ENCODE data around the gene CYP46A1.
"Not testable (repeated sequence)": the region's sequence is repeated elsewhere in the genome, so short reads cannot be mapped to it uniquely, and the experiment has no call there.

Gene CYP46A1

DNA sequence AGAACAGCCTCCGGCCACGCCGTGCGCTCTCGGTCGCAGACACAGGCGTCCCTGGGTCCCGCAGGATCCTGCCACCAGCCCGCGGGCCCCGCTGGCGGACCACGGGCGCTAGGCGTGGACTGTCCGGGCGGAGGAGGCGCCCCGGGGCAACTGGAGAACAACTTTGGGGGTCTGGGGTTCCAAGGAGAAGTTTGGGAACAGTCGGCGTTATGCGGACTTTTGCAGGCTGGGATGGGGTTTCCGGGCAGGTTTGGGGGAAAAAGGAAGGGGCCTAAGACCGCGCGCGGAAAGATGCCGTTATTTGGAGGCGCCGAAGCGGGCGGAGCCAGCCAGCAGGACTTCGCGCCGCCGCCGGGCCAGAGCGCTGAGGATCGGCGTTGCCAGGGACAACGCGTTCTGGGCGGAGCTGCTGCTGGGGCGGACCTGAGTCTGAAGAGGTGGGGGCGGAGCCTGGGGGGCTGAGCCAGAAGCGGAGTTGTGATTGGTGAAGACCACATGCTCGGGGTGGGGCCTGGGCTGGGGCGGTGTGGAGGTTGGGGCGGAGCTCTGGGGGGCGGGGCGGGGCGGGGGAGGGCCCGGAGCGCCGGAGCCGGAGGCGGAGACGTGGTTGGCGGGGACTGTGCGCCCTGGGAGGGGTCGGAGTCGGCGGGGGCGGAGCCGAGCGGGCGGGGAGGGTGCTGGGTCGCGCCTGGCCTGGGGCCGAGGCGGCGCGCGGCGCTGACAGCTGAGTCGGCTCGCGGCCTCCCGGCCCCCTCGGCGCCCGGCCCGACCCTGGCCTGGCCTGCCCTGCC lies at the start of gene CYP46A1:
Gene CYP46A1, plus strand, starts transcription at position 680 of the 791 bp plus-strand sequence. CDS start 120 bp downstream, outside the sequence.
- DNase-seq = peak; percentile 77 to 100 (median 99)

DNA sequence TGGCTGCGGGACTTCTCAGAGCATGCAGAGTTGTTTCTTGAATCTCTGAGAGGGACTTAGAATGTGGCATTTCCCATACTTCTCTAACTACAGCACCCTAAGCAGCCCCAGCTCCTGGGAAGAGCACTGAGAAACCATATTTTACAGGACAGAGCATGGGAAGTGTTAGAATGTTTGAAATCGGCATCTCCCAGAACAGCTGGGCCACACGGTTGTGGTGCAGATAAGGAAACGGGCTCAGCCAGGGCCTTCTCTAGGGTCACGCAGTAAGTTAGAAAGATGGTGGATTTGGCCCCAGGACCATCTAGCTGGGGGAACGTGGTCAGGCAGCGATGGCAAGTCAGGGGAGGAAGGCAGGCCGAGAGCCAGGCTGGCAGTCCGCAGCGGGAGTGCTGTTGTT lies 49.7 kb upstream of the CYP46A1 start:
- no peak for DNase-seq

DNA sequence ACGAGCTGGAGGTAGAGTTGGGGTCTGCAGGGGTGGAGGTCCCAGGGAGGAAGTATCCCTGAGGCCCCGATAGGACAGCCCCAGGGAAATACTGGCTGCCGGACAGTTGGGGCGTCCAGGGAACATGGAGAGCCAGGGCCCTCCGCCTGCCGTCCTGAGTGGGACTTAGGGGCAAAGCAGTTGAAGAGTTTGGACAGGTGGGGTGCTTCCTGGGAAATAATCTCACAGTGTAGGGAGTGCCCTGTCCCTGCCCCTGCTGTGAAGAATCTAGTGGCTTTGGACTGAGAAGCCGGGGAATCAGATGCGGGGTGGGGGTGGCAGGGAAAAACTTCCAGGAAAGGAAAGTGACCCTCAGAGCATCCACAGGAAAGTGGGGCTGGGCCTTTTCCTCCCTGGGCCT lies 49.0 kb upstream of the CYP46A1 start:
- DNase-seq = no peak

DNA sequence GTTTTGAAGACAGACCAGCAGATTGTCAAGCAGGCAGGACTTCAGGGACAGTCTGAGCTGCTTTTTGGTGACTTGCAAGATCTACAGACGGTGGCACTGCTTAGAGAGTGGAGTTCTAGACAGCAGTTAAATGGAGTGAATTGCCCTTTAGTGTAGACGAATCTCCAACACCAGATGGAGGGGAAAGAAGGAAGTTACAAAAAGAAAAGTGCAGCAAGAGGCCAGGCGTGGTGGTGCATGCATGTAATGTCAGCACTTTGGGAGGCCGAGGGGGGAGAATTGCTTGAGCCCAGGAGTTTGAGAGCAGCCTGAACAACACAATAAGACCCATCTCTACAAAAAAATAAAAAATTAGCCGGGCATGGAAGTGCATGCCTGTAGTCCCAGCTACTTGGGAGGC lies 47.6 kb upstream of the CYP46A1 start:
- DNase-seq = no peak

DNA sequence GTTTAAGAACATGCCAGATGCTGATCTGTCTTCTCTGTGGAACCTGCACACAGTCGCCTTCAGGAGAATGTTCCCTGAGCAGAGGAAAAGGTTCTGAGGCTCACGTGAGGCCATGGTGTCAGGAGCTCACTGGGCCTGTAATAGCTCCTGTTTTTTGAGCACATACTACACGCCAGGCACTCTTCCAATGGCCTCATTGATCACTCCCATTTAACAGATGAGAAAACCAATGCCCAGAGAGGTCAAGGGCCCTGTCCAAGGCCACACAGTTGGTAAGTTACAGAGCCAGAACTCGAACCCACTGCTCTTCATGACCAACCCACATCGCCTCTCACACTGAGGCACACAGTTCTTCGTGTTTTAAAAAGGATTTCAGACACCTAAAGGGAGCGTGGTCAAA lies 46.5 kb upstream of the CYP46A1 start:
- no peak for DNase-seq

DNA sequence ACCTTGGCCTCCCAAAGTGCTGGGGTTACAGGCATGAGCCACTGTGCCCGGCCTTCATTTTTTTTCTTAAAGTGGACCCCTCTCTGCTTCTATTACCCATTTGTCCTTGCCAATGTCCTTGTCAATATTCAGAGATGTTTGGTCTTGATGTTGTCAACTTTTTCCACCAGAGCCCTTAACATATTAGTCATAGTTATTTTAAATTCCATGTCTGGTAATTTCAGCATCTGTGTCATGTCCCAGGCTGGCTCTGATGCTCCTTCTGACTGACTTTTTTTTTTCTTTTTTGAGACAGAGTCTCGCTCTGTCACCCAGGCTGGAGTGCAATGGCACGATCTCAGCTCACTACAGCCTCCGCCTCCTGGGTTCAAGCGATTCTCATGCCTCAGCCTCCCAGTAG lies 41.3 kb upstream of the CYP46A1 start:
- not testable (repeated sequence) for DNase-seq

DNA sequence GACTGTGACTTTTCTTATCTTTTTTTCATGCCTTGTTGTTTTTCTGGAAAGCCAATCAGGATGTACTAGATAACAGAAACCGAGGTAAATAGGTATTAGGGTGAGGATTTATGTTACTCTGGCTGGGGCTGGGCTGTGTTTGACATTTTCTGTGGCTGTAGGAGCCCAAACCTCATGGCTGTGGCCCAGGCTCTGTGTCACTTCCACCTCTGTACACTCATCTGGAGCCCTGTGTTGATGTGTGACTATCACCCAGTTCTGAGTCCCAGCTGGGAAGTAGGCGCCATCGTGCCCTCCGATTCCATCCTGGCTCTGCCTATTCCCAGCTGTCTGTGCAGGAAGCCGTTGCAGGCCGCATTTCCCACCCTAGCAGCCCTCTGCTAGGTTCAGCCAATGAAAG lies 40.8 kb upstream of the CYP46A1 start:
- no peak for DNase-seq

DNA sequence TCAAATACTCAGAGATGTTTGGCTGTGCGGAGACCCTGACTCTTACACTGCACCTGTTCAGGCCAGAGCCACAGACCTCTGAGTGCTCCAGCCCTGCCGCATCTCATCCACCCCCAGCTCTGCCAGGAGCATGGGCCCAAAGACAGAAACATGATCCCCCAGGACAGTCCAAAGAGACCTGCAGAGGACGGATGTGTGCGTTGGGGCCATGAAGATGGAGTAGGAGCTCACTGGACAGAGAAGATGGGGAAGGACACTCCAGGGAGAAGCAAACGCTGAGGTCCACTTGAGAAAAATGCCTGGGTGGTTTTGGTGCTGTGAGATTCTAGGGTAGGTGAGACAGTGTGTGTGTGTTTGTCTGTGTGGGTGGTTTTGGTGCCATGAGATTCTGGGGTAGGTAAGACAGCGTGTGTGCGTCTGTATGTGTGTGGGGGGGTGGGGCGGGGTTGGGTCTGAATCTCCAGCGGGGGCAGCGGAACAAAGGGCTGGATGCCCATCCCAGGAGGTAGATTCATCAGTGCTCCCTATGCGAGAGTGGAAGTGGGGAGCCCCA lies 40.0 kb upstream of the CYP46A1 start:
- no peak for DNase-seq

DNA sequence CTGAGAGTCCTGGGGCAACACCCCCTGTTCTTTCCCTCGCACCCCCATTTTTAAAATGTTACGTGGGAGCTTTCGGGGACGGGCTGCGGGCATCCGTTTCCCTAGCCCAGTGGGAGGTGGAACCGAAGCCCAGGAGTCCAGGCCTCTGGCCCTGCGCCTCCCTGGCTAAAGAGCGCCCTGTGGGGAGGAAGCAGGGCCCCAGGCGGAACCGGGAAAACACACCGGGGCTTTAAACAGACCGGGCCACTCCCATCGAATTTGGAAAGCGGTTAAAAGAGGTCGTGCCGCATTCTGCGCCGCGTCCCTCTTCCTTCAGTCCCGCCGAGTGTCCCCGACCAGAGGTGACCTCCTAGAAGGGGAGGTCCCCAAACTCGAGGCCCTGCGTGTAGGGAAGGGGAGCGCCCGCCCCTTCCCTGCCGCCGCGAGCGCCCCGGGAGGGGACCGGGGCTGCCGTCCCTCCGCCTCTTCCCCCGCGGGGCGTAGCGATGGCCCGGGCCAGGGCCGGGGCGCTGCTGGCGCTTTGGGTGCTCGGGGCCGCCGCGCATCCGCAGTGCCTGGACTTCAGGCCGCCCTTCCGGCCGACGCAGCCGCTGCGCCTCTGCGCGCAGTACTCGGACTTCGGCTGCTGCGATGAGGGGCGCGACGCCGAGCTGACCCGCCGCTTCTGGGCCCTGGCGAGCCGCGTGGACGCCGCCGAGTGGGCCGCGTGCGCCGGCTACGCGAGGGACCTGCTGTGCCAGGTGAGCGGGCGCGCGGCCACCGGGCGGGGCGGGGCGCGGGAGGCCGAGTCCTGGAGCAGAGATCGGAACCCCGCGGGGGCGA lies 39.2 kb upstream of the CYP46A1 start, which contains the start of gene HHIPL1:
Gene HHIPL1, plus strand, starts transcription at position 407 of the 822 bp plus-strand sequence. Its CDS starts 79 bp downstream, at position 486.
- peak in 1 of 56 donors; percentile 20 for DNase-seq

DNA sequence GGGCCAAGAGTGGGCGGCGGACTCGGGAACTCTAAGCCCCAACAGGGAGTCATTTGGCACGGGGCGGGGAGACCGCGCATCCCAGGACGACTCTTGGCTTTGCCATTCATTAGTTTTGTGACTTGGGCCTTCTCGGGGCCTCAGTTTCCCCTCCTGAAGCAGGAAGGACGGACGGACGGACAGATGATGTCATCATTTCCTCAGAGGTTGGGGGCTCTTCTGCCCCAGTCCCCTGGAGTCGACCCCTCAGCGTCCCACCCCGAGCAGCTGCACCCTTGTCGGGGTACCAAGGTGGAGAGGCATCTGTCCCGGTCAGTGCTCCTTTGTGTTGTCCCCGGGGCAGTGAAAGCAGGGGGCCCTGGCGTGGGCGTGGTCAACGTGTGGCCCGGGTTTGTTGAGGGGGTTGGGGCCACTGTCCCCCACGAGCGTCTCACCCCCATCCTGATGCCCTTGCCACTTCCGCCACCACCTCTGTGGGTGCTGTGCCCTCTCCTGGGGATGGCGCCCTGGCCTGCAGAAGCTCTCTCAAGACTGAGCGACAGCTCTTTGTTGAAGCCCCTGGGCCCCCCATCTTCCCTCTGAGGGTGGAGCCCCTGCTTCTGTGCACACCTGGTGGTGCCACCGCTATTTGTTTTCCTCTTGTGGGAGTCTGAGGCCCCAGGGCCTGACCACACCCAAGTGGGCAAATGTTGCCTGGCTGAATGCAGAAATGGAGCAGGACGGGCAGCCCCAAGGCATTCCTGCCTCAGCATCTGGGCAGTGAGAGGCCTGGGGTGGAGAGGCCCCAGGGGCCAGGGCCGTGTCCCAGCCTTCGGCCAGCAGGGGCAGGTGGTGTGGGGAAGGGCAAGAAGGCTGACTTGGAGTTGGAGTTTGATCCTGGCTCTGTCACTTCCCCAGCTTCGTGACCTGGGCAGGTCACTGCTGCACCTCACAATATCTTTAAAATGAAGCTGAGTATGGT lies 38.3 kb upstream of the CYP46A1 start:
- DNase-seq = no peak

DNA sequence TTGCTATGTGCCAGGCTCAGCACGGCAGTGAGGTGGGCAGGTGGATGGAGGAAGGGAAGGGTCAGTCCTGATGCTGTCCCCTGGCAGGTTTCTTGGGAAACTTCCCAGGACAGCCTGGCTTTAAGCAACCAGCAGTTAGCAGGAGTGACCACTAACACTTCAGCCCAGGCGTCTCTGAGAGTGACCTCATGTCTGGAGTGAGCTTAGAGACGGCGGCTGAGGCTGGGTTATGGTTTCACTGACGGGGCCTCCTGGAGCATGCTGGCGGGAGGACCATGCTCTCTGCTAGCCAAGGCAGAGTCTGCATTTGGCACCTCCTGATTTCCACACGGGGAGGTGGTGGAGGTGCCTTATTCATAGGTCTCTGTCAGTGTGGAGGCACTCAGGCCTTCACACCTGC lies 36.7 kb upstream of the CYP46A1 start:
- no peak for DNase-seq

DNA sequence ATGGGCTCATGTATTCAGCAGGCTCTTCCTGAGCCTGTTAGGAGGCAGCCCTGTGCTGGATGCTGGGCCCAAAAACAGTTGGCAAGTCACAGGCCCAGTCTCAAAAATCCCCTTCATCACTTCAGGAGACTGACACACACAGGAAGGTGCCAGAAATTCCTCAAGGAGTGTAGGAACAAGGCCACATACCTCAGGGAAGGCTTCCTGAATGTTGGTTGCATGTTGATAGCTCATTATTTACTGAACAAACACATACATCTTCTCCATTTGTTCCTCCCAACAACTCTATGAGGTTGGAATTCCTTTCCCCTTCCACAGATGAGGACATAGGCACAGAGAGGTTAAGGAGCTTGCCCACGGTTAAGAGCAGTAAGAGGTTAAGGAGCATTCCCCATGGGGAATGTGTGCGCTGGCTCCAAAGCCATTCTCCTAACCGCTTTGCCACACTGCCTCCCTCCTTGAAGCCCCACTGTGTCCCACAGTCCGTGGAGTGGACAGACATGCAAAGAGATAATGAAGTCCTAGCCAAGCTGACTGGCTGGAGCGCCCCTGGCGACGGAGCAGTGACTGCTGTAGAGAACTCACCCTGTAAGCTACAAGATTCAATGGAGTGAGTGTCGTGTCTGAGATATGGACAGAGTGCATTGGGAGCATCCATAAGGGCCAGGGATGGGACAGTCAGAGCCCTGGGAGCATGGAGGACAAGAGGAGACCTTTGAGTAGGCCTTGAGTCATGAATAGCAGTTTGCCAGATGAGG lies 35.9 kb upstream of the CYP46A1 start:
- DNase-seq = no peak

DNA sequence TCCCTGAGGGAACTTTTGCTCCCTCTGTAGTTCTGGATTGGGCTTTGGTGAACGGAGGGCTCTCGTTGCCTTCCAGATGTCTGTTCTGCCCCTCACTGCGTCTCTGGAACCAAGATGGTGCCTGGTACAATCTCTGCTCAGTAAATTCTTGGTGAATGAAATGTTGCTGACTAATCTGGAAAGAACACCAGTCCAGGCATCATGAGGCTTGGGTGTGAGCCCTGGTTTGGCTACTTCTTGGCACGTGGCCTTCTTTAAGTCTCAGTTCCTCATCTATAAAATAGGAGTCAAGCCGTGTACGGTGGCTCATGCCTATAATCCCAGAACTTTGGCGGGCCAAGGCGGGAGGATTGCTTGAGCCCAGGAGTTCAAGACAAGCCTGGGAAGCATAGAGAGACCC lies 34.9 kb upstream of the CYP46A1 start:
- DNase-seq = no peak

DNA sequence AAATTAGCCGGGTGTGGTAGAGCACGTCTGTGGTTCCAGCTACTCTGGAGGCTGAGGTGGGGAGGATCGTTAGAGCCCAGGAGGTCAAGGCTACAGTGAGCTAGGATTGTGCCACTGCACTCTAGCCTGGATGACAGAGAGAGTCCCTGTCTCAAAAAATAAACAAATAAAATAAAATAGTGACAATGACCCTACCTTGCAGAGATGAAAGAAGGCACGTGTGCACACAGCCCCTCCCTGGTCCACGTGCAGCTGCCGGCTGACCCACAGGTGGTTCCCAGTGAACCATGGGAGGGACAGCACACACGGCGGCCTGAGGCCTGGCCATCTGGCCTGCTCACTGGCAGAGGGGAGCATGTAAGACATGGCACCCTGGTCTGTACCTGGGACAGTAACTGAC lies 34.5 kb upstream of the CYP46A1 start:
- DNase-seq = no peak

DNA sequence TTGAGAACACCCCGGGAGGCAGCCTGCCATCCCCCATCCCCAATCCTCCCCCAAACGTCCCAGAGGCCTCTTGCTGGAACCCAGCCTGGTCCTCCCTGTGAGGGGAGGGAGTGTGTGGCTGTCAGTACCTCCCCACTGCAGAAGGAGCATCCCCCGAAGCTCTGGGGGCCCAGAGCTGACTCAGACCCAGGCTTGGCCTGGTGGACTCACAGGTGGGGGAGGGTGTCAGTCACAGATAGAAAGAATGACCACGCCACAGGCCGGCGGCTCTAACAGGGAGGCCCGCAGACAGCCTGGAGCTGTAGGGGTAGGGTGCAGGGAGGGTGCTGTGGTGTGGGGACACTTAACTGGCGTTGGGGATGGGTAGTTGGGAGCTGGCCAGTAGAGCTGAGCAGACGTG lies 33.9 kb upstream of the CYP46A1 start:
- no peak for DNase-seq

DNA sequence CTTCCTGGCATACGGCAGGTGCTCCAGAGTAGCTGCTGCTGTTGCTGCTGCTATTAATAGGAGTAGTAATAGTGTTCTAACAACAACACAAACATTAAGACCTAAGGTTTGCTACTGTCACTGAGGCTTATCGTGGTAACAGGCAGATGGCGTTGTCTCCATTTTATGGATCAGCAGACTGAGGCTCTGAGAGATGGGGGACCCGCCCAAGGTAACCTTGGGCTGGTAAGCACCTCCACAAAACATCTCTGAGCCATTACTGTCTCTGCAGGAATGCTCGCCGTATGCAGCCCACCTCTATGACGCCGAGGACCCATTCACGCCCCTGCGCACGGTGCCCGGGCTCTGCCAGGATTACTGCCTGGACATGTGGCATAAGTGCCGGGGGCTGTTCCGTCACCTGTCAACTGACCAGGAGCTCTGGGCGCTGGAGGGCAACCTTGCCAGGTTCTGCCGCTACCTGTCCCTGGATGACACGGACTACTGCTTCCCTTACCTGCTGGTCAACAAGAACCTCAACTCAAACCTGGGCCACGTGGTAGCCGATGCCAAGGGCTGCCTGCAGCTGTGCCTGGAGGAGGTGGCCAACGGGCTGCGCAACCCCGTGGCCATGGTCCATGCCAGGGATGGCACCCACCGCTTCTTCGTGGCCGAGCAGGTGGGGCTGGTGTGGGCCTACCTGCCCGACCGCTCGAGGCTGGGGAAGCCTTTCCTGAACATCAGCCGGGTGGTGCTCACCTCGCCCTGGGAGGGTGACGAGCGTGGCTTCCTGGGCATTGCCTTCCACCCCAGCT lies 31.9 kb upstream of the CYP46A1 start:
- DNase-seq = no peak

DNA sequence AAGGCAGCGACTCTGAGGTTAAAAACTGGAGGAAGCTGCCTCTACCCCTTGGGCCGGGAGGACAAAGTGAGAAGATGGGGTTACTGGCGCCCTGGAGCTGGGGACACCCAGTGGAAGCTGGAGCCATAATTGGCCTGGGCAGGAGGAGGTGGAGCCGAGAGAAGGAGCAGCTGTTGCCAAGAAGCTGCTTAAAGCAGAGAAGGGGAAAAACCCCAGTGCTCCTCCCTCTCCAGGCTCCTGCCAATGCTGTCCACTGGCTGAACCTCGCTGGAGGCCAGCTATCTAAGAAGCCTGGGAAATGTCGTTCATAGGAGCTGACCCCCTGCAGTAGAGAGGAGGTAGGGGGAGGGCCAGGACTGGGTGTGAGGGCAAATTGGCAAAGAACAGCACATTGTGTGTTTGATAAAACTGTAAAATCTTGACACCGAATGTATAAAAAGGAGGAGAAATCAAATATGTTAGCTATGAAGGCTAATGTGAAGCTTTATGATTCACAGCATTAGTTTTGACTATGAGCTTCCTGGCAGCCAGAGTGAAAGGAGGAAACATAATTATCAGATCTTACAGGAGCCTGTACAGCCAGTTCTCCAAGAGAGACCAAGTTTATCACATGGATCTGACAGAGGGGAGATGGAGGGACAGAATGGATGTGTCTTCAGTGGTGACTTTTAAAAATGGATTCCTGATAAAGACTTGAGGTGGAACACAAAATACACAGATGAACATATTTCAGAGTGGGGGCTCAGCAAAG lies 29.7 kb upstream of the CYP46A1 start:
- DNase-seq = peak in 23 of 56 donors; percentile 9 to 66 (median 38)

DNA sequence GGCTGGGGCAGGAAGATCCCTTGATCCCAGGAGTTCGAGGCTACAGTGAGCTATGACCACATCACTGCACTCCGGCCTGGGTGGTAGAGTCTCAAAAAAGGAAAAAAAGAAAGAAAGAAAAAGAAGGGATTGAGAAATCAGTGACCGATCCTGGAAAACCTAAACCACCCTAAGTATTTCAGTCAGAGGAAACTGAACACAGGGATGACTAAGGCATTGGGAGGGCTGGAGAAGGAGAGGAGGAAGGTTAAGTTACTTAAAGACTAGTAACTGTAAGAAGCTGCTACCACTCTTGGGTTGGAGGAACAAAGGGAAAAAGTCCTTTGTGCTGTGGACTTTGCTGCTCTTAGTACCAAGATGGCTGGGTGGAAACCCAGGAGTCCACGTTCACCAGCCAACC lies 28.6 kb upstream of the CYP46A1 start:
- DNase-seq = no peak

DNA sequence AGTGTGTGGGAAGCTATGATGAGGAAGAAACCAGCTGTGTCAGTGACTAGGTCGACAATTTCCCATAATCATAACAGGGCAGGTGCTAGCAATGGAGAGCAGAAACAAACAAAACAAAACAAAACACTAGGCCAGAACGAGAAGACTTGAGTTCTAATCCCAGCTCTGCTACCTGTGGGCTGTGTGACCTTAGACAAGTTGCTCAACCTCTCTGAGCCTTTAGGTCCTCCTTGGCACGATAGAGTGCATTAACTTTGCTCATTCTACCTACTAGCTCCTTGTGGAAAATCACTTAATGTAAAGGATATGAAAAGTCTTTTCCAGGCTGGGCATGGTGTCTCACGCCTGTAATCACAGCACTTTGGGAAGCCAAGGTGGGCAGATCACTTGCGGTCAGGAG lies 27.9 kb upstream of the CYP46A1 start:
- no peak for DNase-seq

Data from nucleus accumbens (tissue), 56 donors.